HEK293T (cell line): ENCODE results near the gene EPGN.

Experiments used
- FOXK2 ChIP-seq: fragments of 450-650 bp; IDR thresholded peaks from 2 replicates; pipeline ENCODE4 v1.6.1; 2016; ENCODE audit warnings: mild to moderate bottlenecking
- FOXM1 ChIP-seq: fragments of 450-650 bp; IDR thresholded peaks from 2 replicates; pipeline ENCODE4 v1.6.1; 2017; ENCODE audit warnings: mild to moderate bottlenecking, borderline replicate concordance
- L3MBTL2 ChIP-seq: fragments of 450-650 bp; conservative IDR thresholded peaks from 2 replicates; pipeline ENCODE4 v1.6.1; 2016; ENCODE audit warnings: mild to moderate bottlenecking
- TARDBP ChIP-seq: fragments of 450-650 bp; IDR thresholded peaks from 2 replicates; pipeline ENCODE4 v1.6.1; 2016
- TF ChIP-seq, protein P1 (sequence below): fragments of 450-650 bp; IDR thresholded peaks from 2 replicates; pipeline ENCODE4 v1.6.1; 2016

DNA sequence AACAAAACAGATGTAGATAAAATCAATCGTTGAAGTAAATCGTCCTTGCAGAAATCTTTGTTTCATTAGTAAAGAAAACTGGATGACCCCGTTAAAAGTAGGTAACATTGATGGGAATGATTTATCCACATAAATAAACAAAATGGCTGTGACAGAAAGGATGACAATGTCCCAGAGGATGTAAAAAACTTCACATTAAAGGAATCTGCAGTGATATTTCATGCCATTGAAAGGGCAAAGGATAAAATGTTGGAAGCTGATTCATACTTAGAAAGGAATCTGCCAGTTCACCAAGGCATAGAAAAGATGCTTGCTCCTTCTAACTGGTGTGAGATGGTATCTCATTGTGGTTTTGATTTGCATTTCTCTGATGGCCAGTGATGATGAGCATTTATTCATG is 24.2 kb upstream of the EPGN start:
- no peak for TF ChIP-seq TARDBP
- TF ChIP-seq, protein P1, sequence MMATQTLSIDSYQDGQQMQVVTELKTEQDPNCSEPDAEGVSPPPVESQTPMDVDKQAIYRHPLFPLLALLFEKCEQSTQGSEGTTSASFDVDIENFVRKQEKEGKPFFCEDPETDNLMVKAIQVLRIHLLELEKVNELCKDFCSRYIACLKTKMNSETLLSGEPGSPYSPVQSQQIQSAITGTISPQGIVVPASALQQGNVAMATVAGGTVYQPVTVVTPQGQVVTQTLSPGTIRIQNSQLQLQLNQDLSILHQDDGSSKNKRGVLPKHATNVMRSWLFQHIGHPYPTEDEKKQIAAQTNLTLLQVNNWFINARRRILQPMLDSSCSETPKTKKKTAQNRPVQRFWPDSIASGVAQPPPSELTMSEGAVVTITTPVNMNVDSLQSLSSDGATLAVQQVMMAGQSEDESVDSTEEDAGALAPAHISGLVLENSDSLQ: no peak
- no peak for TF ChIP-seq FOXM1
- no peak for TF ChIP-seq FOXK2
- no peak for TF ChIP-seq L3MBTL2
